ENCODE results near the gene SARNP. TPM values are rescaled to one million over a fixed set of nuclear protein-coding genes. Genes with fewer than 3 reads are reported as not detected.

Gene SARNP
- polyA plus RNA-seq, 2 of the 4 experiments (the other 2 are of a cell fraction), result 123 to 198 TPM

GRCh38 chr12:55816881-55817344 is 611 bp downstream of the SARNP start:
- WGBS (ENCODE audit: missing lambda C conversion rate), result under 1% methylated on average over 14 of the region's 14 CpGs
- FAIRE-seq (no peak), DNase-seq (ENCODE audit: low read depth in 1 of 2, low spot score in 1 of 2) (peak in 1 of 2 experiments; percentile 57), ATAC-seq (peak; percentile 8 to 17; a peak in 3 of 6 replicates)
- peak overlapping the region; percentile 90 for H3K4me3 ChIP-seq
- POLR2A ChIA-PET, result interaction anchor here (0.7 to 3.7 kb wide), 12 partner anchors 7 to 287 kb away, joined by 3 to 84 read pairs (median 8); partner anchors contain the start of genes BLOC1S1, CD63, DNAJC14 and PA2G4
- peak overlapping the region; percentile 79 for H3K4me2 ChIP-seq
- 0 out of 2 replicates have a peak, but pooled peaks have one; percentile 45 for TF ChIP-seq TP53 (CRISPR knock-in tag; IDR thresholded peaks at IDR 0.05)
- TF ChIP-seq JUNB (IDR thresholded peaks at IDR 0.05), result no peak
- TF ChIP-seq HMGXB4 (CRISPR knock-in tag; IDR thresholded peaks at IDR 0.05; ENCODE audit: borderline replicate concordance), result no peak
- no peak for TF ChIP-seq CBX2 (IDR thresholded peaks at IDR 0.05; ENCODE audit: borderline replicate concordance, low read depth)
- CTCF ChIA-PET, result interaction anchor here (1.2 to 3.0 kb wide), 5 partner anchors 9 to 117 kb away, joined by 3 to 21 read pairs (median 14); no protein-coding TSS in a partner anchor
- H3K27ac ChIP-seq, result peak overlapping the region; percentile 95 to 96
- H3K4me1 ChIP-seq, result peaks cover 20% of the 10 kb centered on the region
- no peaks in the 10 kb centered on the region for H3K9me3 ChIP-seq

GRCh38 chr12:55815473-55815872 is 2.1 kb downstream of the SARNP start:
- no peak for DNase-seq (ENCODE audit: low read depth in 1 of 2, low spot score in 1 of 2)
- no peak for TF ChIP-seq RFX5 (IDR thresholded peaks at IDR 0.05)
- TF ChIP-seq KDM5A (IDR thresholded peaks at IDR 0.05), result no peak
- no peak for TF ChIP-seq CHD4 (IDR thresholded peaks at IDR 0.05; ENCODE audit: borderline replicate concordance)
- TF ChIP-seq NR3C1 (IDR thresholded peaks at IDR 0.05), result no peak
- TF ChIP-seq HOXB5 (CRISPR knock-in tag; IDR thresholded peaks at IDR 0.05), result no peak
- no peak for TF ChIP-seq HES2 (IDR thresholded peaks at IDR 0.05)
- TF ChIP-seq EHF (CRISPR knock-in tag; IDR thresholded peaks at IDR 0.05), result no peak
- no peak for TF ChIP-seq ZFP36 (IDR thresholded peaks at IDR 0.05; ENCODE audit: borderline replicate concordance, partially characterized antibody)
- TF ChIP-seq CHD2 (IDR thresholded peaks at IDR 0.05; ENCODE audit: low read length, partially characterized antibody), result no peak
- no peak for TF ChIP-seq HOXA7 (CRISPR knock-in tag; IDR thresholded peaks at IDR 0.05)
- no peak for TF ChIP-seq RARB (CRISPR knock-in tag; IDR thresholded peaks at IDR 0.05)
- no peak for TF ChIP-seq BHLHE40 (IDR thresholded peaks at IDR 0.05; ENCODE audit: low read depth, low read length)
- no peak for TF ChIP-seq ZNF302 (CRISPR knock-in tag; IDR thresholded peaks at IDR 0.05)
- no peak for TF ChIP-seq POLR2AphosphoS2 (conservative IDR thresholded peaks at IDR 0.05; ENCODE audit: low read length)
- TF ChIP-seq JUNB (IDR thresholded peaks at IDR 0.05), result no peak
- ATAC-seq, result no peak
- no peak for FAIRE-seq
- Histone ChIP-seq H3K27ac (no peak overlapping the region), H3K4me1 (peaks cover 18% of the 10 kb centered on the region), H3K9me3 (no peaks in the 10 kb centered on the region), H3K4me3 (no peak overlapping the region), H3K4me2 (peak overlapping the region; percentile 79)
- ChIA-PET CTCF (interaction anchor here (1.2 to 3.0 kb wide), 2 partner anchors 76 to 118 kb away, joined by 3 to 21 read pairs; no protein-coding TSS in a partner anchor), POLR2A (interaction anchor here (3.7 kb wide), 1 partner anchor 14 kb away, joined by 84 read pairs; the partner anchor contains the start of gene DNAJC14)
- 97% methylated on average over 12 of the region's 12 CpGs for WGBS (ENCODE audit: missing lambda C conversion rate)

- no peak overlapping the region for H3K4me3 ChIP-seq
- ChIA-PET CTCF (interaction anchor here (1.4 to 4.9 kb wide), 2 partner anchors 76 to 126 kb away, joined by 5 to 25 read pairs; no protein-coding TSS in a partner anchor), POLR2A (no interaction called here)
- DNase-seq (ENCODE audit: low read depth in 1 of 2, low spot score in 1 of 2) (no peak), FAIRE-seq (no peak), ATAC-seq (no peak)
- no peak for TF ChIP-seq POLR2A (IDR thresholded peaks at IDR 0.05; ENCODE audit: low read length)
- TF ChIP-seq RNF2 (IDR thresholded peaks at IDR 0.05; ENCODE audit: borderline replicate concordance, low read depth), result no peak
- TF ChIP-seq TFCP2L1 (CRISPR knock-in tag; IDR thresholded peaks at IDR 0.05), result no peak
- no peak for TF ChIP-seq NR3C1 (IDR thresholded peaks at IDR 0.05)
- no peak for TF ChIP-seq PBX3 (IDR thresholded peaks at IDR 0.05)
- no peak for TF ChIP-seq CBX2 (IDR thresholded peaks at IDR 0.05; ENCODE audit: borderline replicate concordance, low read depth)
- TF ChIP-seq SREBF2 (IDR thresholded peaks at IDR 0.05), result no peak
- no peak for TF ChIP-seq ESRRA (IDR thresholded peaks at IDR 0.05; ENCODE audit: borderline replicate concordance, low read length)
- no peak for TF ChIP-seq FOSB (CRISPR knock-in tag; IDR thresholded peaks at IDR 0.05)
- no peak for TF ChIP-seq ELK1 (IDR thresholded peaks at IDR 0.05; ENCODE audit: low read depth, low read length)
- TF ChIP-seq EHF (CRISPR knock-in tag; IDR thresholded peaks at IDR 0.05), result no peak
- no peak for TF ChIP-seq GATA3 (IDR thresholded peaks at IDR 0.05; ENCODE audit: borderline replicate concordance)
- TF ChIP-seq JUN (IDR thresholded peaks at IDR 0.05), result no peak
- TF ChIP-seq SMC3 (IDR thresholded peaks at IDR 0.05), result no peak
- no peak for TF ChIP-seq EP300 (IDR thresholded peaks at IDR 0.05)
- H3K4me1 ChIP-seq, result peaks cover 16% of the 10 kb centered on the region
- no peaks in the 10 kb centered on the region for H3K9me3 ChIP-seq
- H3K27ac ChIP-seq, result no peak overlapping the region
- no peak overlapping the region for H3K4me2 ChIP-seq
Measured at GRCh38 chr12:55814257-55814656, 3.3 kb downstream of the SARNP start.
